Measurements from ENCODE around the gene ST3GAL3.

DNA sequence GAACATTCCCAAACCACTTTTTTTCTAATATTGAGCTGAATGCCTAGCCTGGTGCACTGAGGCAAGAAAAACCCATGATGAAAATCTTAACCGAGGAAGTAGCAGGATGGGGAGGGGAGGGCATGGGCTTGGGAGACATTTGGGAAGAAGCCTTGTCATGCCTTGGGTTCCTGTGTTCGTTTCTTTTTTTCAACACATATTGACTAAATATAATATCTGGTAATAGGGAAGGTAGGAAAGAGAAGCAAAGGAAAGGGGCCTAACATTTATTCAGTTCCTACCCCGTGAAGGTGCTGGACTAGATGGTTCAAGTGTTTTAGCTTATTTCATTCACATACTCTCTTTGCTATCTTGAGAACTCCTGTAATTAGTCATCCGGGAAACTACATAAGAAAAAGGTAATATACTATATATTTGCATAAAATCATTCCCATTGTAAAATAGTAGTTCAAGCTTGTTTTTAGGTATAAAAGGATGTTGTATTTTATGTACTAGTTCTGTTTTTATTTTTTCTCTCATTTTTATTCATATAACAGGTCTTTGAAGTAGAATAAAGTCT is 62.1 kb downstream of the ST3GAL3 start:
- no peak for TF ChIP-seq EZH2 (IDR thresholded peaks at IDR 0.05; ENCODE audit: insufficient read depth, low read length)
- TF ChIP-seq CTCF (IDR thresholded peaks at IDR 0.05; ENCODE audit: insufficient read depth, low read depth, low read length): no peak

Measured in astrocyte (in vitro differentiated cells and primary cell).